BE2C (cell line): Measurements from ENCODE around the gene ANP32A.

Experiments
- DNase-seq: peaks from one replicate; pipeline ENCODE4 v3.0.0-alpha.2; 2020
- H3K27me3 ChIP-seq: fragments of 250-450 bp; sonication (Bioruptor Pico); 2 replicates; pipeline ENCODE4 v1.5.1; 2020; ENCODE audit warnings: mild to moderate bottlenecking
- H3K36me3 ChIP-seq: fragments of 250-450 bp; sonication (Bioruptor Pico); 2 replicates; pipeline ENCODE4 v1.5.1; 2020; ENCODE audit warnings: mild to moderate bottlenecking
- H3K4me1 ChIP-seq: fragments of 250-450 bp; sonication (Bioruptor Pico); 2 replicates; pipeline ENCODE4 v1.5.1; 2020
- H3K4me3 ChIP-seq: 2 replicates; pipeline ENCODE4 v1.5.1; 2011; ENCODE audit warnings: low read depth, low read length
- H3K9me3 ChIP-seq: fragments of 250-450 bp; sonication (Bioruptor Pico); 2 replicates; pipeline ENCODE4 v1.5.1; 2020
- TF ChIP-seq, protein P1 (sequence below): IDR thresholded peaks from 2 replicates; pipeline ENCODE4 v1.5.1; 2012; ENCODE audit warnings: mild to moderate bottlenecking, low read depth, low read length

ANP32A gene

GRCh38 chr15:68834346-68834745, 13.7 kb upstream of the ANP32A start:
- Histone ChIP-seq H3K27me3 (no peaks in the 10 kb centered on the region), H3K9me3 (no peaks in the 10 kb centered on the region), H3K4me3 (no peak overlapping the region), H3K36me3 (no peaks in the 10 kb centered on the region), H3K4me1 (peaks cover 4% of the 10 kb centered on the region; the same call in 1 of the 2 replicates)
- no peak for DNase-seq
- TF ChIP-seq, protein P1, sequence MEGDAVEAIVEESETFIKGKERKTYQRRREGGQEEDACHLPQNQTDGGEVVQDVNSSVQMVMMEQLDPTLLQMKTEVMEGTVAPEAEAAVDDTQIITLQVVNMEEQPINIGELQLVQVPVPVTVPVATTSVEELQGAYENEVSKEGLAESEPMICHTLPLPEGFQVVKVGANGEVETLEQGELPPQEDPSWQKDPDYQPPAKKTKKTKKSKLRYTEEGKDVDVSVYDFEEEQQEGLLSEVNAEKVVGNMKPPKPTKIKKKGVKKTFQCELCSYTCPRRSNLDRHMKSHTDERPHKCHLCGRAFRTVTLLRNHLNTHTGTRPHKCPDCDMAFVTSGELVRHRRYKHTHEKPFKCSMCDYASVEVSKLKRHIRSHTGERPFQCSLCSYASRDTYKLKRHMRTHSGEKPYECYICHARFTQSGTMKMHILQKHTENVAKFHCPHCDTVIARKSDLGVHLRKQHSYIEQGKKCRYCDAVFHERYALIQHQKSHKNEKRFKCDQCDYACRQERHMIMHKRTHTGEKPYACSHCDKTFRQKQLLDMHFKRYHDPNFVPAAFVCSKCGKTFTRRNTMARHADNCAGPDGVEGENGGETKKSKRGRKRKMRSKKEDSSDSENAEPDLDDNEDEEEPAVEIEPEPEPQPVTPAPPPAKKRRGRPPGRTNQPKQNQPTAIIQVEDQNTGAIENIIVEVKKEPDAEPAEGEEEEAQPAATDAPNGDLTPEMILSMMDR = no peak

DNA sequence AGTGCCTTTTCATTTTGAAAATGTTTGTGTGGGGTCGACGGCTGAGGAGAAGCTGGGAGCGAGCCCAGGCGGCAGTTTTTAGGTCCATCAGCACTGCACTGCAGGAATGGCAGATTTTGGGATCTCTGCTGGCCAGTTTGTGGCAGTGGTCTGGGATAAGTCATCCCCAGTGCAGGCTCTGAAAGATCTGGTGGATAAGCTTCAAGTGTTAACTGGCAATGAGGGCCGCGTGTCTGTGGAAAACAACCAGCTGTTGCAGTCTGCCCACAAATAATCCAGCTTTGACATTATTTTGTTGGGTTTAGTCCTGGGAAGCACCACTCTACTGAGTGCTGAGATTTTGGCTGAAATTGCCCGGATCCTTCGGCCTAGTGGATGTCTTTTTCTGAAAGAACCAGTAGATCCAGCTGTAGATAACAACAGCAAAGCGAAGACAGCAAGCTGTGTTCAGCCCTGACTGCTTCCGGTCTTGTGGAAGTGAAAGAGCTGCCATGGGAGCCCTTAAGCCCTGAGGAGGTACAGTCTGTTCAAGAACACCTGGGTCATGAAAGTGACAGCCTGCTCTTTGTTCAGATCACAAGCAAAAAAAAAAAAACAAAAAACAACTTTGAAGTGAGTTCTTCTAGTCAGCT, 13.1 kb upstream of the ANP32A start:
- Histone ChIP-seq H3K4me1 (peaks cover 4% of the 10 kb centered on the region; the same call in 1 of the 2 replicates), H3K4me3 (no peak overlapping the region), H3K36me3 (no peaks in the 10 kb centered on the region), H3K9me3 (no peaks in the 10 kb centered on the region), H3K27me3 (no peaks in the 10 kb centered on the region)
- TF ChIP-seq, protein P1 = no peak
- DNase-seq = no peak

- TF ChIP-seq, protein P1 = no peak
- Histone ChIP-seq H3K36me3 (no peaks in the 10 kb centered on the region), H3K4me3 (no peak overlapping the region), H3K4me1 (peaks cover 4% of the 10 kb centered on the region; the same call in 1 of the 2 replicates), H3K27me3 (no peaks in the 10 kb centered on the region), H3K9me3 (no peaks in the 10 kb centered on the region)
- DNase-seq = no peak
Observed at GRCh38 chr15:68830141-68830785, 9.6 kb upstream of the ANP32A start.

- peaks cover 4% of the 10 kb centered on the region; the same call in 1 of the 2 replicates for H3K4me1 ChIP-seq
- no peak for DNase-seq
- TF ChIP-seq, protein P1 = peak; percentile 60
- no peaks in the 10 kb centered on the region for H3K36me3 ChIP-seq
- H3K27me3 ChIP-seq = no peaks in the 10 kb centered on the region
- no peaks in the 10 kb centered on the region for H3K9me3 ChIP-seq
- no peak overlapping the region for H3K4me3 ChIP-seq
Observed at GRCh38 chr15:68829068-68829467, 8.4 kb upstream of the ANP32A start.

GRCh38 chr15:68823561-68823960, 2.9 kb upstream of the ANP32A start:
- H3K27me3 ChIP-seq = no peaks in the 10 kb centered on the region
- no peaks in the 10 kb centered on the region for H3K9me3 ChIP-seq
- DNase-seq = no peak
- no peaks in the 10 kb centered on the region; the same call in 1 of the 2 replicates for H3K36me3 ChIP-seq
- H3K4me3 ChIP-seq = no peak overlapping the region
- TF ChIP-seq, protein P1 = no peak
- peaks cover 6% of the 10 kb centered on the region; the same call in 1 of the 2 replicates for H3K4me1 ChIP-seq

- TF ChIP-seq, protein P1 = no peak
- Histone ChIP-seq H3K4me3 (no peak overlapping the region), H3K36me3 (no peaks in the 10 kb centered on the region; the same call in 1 of the 2 replicates), H3K4me1 (peaks cover 6% of the 10 kb centered on the region; the same call in 1 of the 2 replicates), H3K27me3 (no peaks in the 10 kb centered on the region), H3K9me3 (no peaks in the 10 kb centered on the region)
- DNase-seq = no peak
Observed at GRCh38 chr15:68822818-68823217, 2.1 kb upstream of the ANP32A start.
